A549 (cell line): ENCODE measurements around the gene SLC30A1. TPM values are rescaled to one million over a fixed set of nuclear protein-coding genes. Genes with fewer than 3 reads are reported as not detected.

Experiments
- ATAC-seq, 2 experiments: fragments of 200-7000 bp in 1 of 2; fragments of >200 bp in 1 of 2; cut with Nextera tagmentation in 1 of 2; cut with Tn5 transposase in 1 of 2; 3 replicates each; pipeline versions ENCODE4 v1.8.0 to v1.9.1; 2018 to 2020; ENCODE audit warnings: mild to moderate bottlenecking in 1 of 2, moderate library complexity in 1 of 2
- CTCF ChIA-PET: fragments of 300-600 bp; sonication (Branson Sonifier 250); formaldehyde crosslinking; extraction: SDS; loops from one replicate; lab custom pipeline; 2021; ENCODE audit warnings: antibody characterized with exemption, inconsistent platforms; lab: Yijun Ruan, JAX
- POLR2A ChIA-PET: fragments of 350-600 bp; formaldehyde crosslinking; extraction: SDS; loops from one replicate; lab custom pipeline; 2021; ENCODE audit warnings: antibody characterized with exemption, inconsistent platforms; lab: Yijun Ruan, JAX
- DNase-seq, 2 experiments: peaks; one replicate each; pipeline versions ENCODE4 v3.0.0 to v3.0.0-alpha.2; 2011 to 2016; ENCODE audit warnings: low read depth in 1 of 2, low spot score in 1 of 2
- FAIRE-seq: peaks from 2 replicates; lab custom pipeline; 2011; peaks lifted over from hg19 to GRCh38; lab: Jason Lieb, UNC
- H3K27ac ChIP-seq, 2 experiments: fragments of >200 bp; sonication (Bioruptor Twin); formaldehyde crosslinking; 3 replicates each; pipeline ENCODE4 v1.5.1; 2016 to 2017
- H3K4me1 ChIP-seq: fragments of >200 bp; sonication (Bioruptor Twin); formaldehyde crosslinking; 3 replicates; pipeline ENCODE4 v1.6.1; 2016
- H3K4me2 ChIP-seq: fragments of >200 bp; sonication (Bioruptor Twin); formaldehyde crosslinking; 3 replicates; pipeline ENCODE4 v1.6.1; 2016
- H3K4me3 ChIP-seq: fragments of >200 bp; sonication (Bioruptor Twin); formaldehyde crosslinking; 3 replicates; pipeline ENCODE4 v1.5.1; 2016
- H3K9me3 ChIP-seq: fragments of >200 bp; sonication (Bioruptor Twin); formaldehyde crosslinking; 3 replicates; pipeline ENCODE4 v1.6.1; 2016
- ATOH8 ChIP-seq: fragments of 250-450 bp; sonication (Bioruptor Pico); IDR thresholded peaks from 2 replicates; pipeline ENCODE4 v1.5.0; 2020; ENCODE audit warnings: low read depth, mild to moderate bottlenecking, moderate library complexity
- BCL3 ChIP-seq: fragments of >200 bp; sonication (Bioruptor Twin); formaldehyde crosslinking; IDR thresholded peaks from 3 replicates; pipeline ENCODE4 v1.6.1; 2016
- BHLHE40 ChIP-seq: IDR thresholded peaks from 2 replicates; pipeline ENCODE4 v1.6.1; 2012; ENCODE audit warnings: low read depth, low read length, inconsistent platforms
- CEBPB ChIP-seq, 2 experiments: fragments of >200 bp in 1 of 2; sonication (Bioruptor Twin) in 1 of 2; formaldehyde crosslinking in 1 of 2; IDR thresholded peaks; 2 replicates each; pipeline ENCODE4 v1.6.1; 2012 to 2016
- CTCF ChIP-seq: fragments of >200 bp; sonication (Bioruptor Twin); formaldehyde crosslinking; IDR thresholded peaks from 3 replicates; pipeline ENCODE4 v1.5.1; 2016
- EHMT2 ChIP-seq: fragments of 200-600 bp; sonication (generic); IDR thresholded peaks from 2 replicates; pipeline ENCODE4 v1.6.1; 2016; ENCODE audit warnings: antibody characterized with exemption, low read depth, mild to moderate bottlenecking, moderate library complexity
- EP300 ChIP-seq, 2 experiments: fragments of >200 bp; sonication (Bioruptor Twin); formaldehyde crosslinking; IDR thresholded peaks; 2 replicates in 1 of 2; 3 replicates in 1 of 2; pipeline ENCODE4 v1.6.1; 2016 to 2017
- FOSL2 ChIP-seq, 2 experiments: fragments of 450-650 bp in 1 of 2; fragments of >200 bp in 1 of 2; sonication (Bioruptor Twin) in 1 of 2; formaldehyde crosslinking; IDR thresholded peaks; 2 replicates each; pipeline versions ENCODE4 v1.5.0 to v1.6.1; 2016 to 2020; ENCODE audit warnings: mild to moderate bottlenecking in 1 of 2, moderate library complexity in 1 of 2
- HES2 ChIP-seq: fragments of >200 bp; sonication (Bioruptor Twin); formaldehyde crosslinking; IDR thresholded peaks from 2 replicates; pipeline ENCODE4 v1.6.1; 2016
- HOXB13 ChIP-seq: fragments of 250-450 bp; sonication (Bioruptor Pico); IDR thresholded peaks from 2 replicates; pipeline ENCODE4 v1.5.0; 2020; ENCODE audit warnings: low read depth, mild to moderate bottlenecking, moderate library complexity
- HOXB5 ChIP-seq: fragments of 250-450 bp; sonication (Bioruptor Pico); IDR thresholded peaks from 2 replicates; pipeline ENCODE4 v1.5.0; 2020; ENCODE audit warnings: mild to moderate bottlenecking, moderate library complexity
- JUNB ChIP-seq: fragments of >200 bp; sonication (Bioruptor Twin); formaldehyde crosslinking; IDR thresholded peaks from 2 replicates; pipeline ENCODE4 v1.6.1; 2016
- KDM1A ChIP-seq: fragments of 200-600 bp; sonication (generic); IDR thresholded peaks from 2 replicates; pipeline ENCODE4 v1.6.1; 2016; ENCODE audit warnings: low read depth, mild to moderate bottlenecking
- KDM5A ChIP-seq: fragments of 200-600 bp; sonication (generic); IDR thresholded peaks from 2 replicates; pipeline ENCODE4 v1.6.1; 2016; ENCODE audit warnings: antibody characterized with exemption, mild to moderate bottlenecking
- MAZ ChIP-seq: fragments of 150-350 bp; IDR thresholded peaks from 2 replicates; pipeline ENCODE4 v1.6.1; 2014; ENCODE audit warnings: antibody characterized with exemption, low read depth, low read length, borderline replicate concordance
- NFE2L2 ChIP-seq: fragments of 150-350 bp; conservative IDR thresholded peaks from 2 replicates; pipeline ENCODE4 v1.6.1; 2014; ENCODE audit warnings: low read length
- PHF8 ChIP-seq: fragments of 200-600 bp; sonication (generic); IDR thresholded peaks from 2 replicates; pipeline ENCODE4 v1.6.1; 2016; ENCODE audit warnings: low read depth, mild to moderate bottlenecking, antibody characterized with exemption, moderate library complexity, borderline replicate concordance
- RARB ChIP-seq: fragments of 250-450 bp; sonication (Bioruptor Pico); IDR thresholded peaks from 2 replicates; pipeline ENCODE4 v1.8.0; 2021; ENCODE audit warnings: mild to moderate bottlenecking, moderate library complexity
- SMC3 ChIP-seq: fragments of >200 bp; sonication (Bioruptor Twin); formaldehyde crosslinking; IDR thresholded peaks from 3 replicates; pipeline ENCODE4 v1.6.1; 2018; ENCODE audit warnings: inconsistent platforms
- TP53 ChIP-seq: fragments of 250-450 bp; sonication (Bioruptor Pico); IDR thresholded peaks from 2 replicates; pipeline ENCODE4 v1.5.0; 2021; ENCODE audit warnings: mild to moderate bottlenecking, moderate library complexity
- ZNF302 ChIP-seq: fragments of 250-450 bp; sonication (Bioruptor Pico); IDR thresholded peaks from 2 replicates; pipeline ENCODE4 v1.9.0; 2021; ENCODE audit warnings: inconsistent platforms, mild to moderate bottlenecking, moderate library complexity
- ZSCAN20 ChIP-seq: fragments of 250-450 bp; sonication (Bioruptor Pico); IDR thresholded peaks from 2 replicates; pipeline ENCODE4 v1.8.0; 2022; ENCODE audit warnings: mild to moderate bottlenecking, moderate library complexity
- WGBS: methylation state at CpG from one replicate; pipeline ENCODE4 v1.1.6; 2017; ENCODE audit errors: missing lambda C conversion rate; 5-methylcytosine and 5-hydroxymethylcytosine counted together
- polyA plus RNA-seq, 4 experiments: library from polyadenylated mRNA; depleted of rRNA in 3 of 4; stranded (reverse); fragments of >200 nt; fragmentation: RNase III in 1 of 4; extraction: RNeasy Plus Mini Kit Qiagen cat#74134 plus additional on column Dnase treatment in 1 of 4; gene quantifications; 2 replicates in 3 of 4; 3 replicates in 1 of 4; pipeline ENCODE4 v1.2.3, GENCODE V29; 2011 to 2017

The SLC30A1 gene
- polyA plus RNA-seq, 2 of the 4 experiments (the other 2 are of a cell fraction), result 20.6 to 27.0 TPM

- TF ChIP-seq PHF8 (no peak), RARB (CRISPR knock-in tag) (no peak)
- TF ChIP-seq, all 56 proteins: peak for 0
Observed at GRCh38 chr1:211547710-211548109, 31.3 kb downstream of the SLC30A1 start (continued).

GRCh38 chr1:211546543-211546942 lies 32.4 kb downstream of the SLC30A1 start:
- Histone ChIP-seq H3K9me3 (no peaks in the 10 kb centered on the region), H3K27ac (no peak overlapping the region), H3K4me2 (no peak overlapping the region), H3K4me1 (peaks cover 4% of the 10 kb centered on the region; the same call in 2 of the 3 replicates), H3K4me3 (no peak overlapping the region)
- WGBS, result 74% methylated on average over 7 of the region's 7 CpGs
- CTCF ChIA-PET, result no interaction called here
- ATAC-seq, result no peak
- FAIRE-seq, result no peak
- POLR2A ChIA-PET, result no interaction called here
- no peak for DNase-seq
- TF ChIP-seq EHMT2 (no peak), NFE2L2 (no peak), RARB (CRISPR knock-in tag) (no peak), SMC3 (no peak), KDM1A (no peak)

- DNase-seq, result no peak
- CTCF ChIA-PET, result interaction anchor here (0.6 to 1.2 kb wide), 4 partner anchors 27 to 113 kb away, joined by 3 to 5 read pairs (median 4); no protein-coding TSS in a partner anchor
- no peak overlapping the region for H3K4me3 ChIP-seq
Observed at GRCh38 chr1:211543025-211543424, 35.9 kb downstream of the SLC30A1 start.

More at GRCh38 chr1:211543025-211543424, 35.9 kb downstream of the SLC30A1 start:
- no peaks in the 10 kb centered on the region for H3K9me3 ChIP-seq
- H3K4me1 ChIP-seq, result no peaks in the 10 kb centered on the region
- 74% methylated on average over 4 of the region's 4 CpGs for WGBS
- POLR2A ChIA-PET, result no interaction called here
- no peak overlapping the region for H3K4me2 ChIP-seq
- no peak for TF ChIP-seq KDM5A
- TF ChIP-seq JUNB, result no peak
- no peak for TF ChIP-seq ZSCAN20 (CRISPR knock-in tag)
- TF ChIP-seq MAZ, result no peak
- no peak for TF ChIP-seq HES2
- no peak for TF ChIP-seq HOXB13
- TF ChIP-seq FOSL2 (IDR thresholded peaks at IDR 0.05), result no peak
- no peak for TF ChIP-seq FOSL2 (CRISPR knock-in tag; IDR thresholded peaks at IDR 0.05)
- TF ChIP-seq TP53 (CRISPR knock-in tag), result no peak
- TF ChIP-seq EP300 (IDR thresholded peaks at IDR 0.05), result no peak
- no peak for TF ChIP-seq ZNF302
- TF ChIP-seq ATOH8 (CRISPR knock-in tag), result no peak
- no peak for TF ChIP-seq CTCF
- no peak for TF ChIP-seq CEBPB (IDR thresholded peaks at IDR 0.05)
- TF ChIP-seq BHLHE40, result no peak
- no peak for TF ChIP-seq BCL3
- TF ChIP-seq HOXB5 (CRISPR knock-in tag), result no peak
- ATAC-seq, result no peak
- no peak for FAIRE-seq
- H3K27ac ChIP-seq, result no peak overlapping the region
